Measurements from ENCODE around the gene BLID.

DNA sequence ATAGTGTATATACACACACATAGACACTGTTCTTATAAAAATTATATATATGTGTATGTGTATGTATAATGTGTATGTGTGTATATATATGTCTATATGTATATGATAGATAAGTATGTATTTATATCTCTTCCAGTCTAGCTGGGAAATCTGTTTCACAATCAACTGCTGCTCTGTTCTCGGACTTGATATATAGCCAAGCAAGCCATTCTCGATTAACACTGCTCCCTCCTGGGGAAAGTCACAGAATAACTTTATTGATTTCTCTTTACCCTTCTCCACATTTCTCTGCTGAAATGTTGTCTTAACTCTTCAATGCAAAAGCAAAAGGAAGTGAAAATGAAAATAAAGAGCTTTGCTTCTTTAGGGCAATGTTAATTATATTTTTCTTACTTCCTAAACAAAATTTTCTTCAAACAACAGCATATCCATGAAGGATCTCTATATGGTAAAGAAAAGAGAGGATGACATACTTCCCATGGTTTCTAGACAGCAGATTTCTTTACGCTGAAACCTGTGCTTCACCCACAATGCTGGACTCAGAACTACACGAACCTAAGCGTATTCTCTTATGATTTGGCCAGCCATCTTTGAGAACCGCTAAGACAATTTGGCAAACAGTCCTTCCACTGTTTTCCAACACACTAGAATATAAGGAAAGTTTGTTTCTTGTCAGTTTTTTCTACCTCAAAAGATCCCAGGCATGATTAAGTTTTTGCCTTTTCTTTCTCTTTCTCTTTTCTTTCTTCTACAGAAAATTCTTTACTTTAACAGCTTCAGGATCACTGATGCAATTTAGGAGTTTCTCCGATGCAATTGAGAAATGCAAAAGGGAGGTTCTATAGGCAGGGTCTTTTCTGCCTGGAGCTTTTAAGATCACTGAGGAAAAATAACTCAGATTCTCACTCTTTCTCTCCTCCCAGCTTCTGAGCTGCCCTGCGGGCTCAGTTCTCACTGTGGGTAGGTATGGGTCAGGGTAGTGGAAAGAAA, 1.9 kb downstream of the BLID start:
- TF ChIP-seq TCF7L2 (IDR thresholded peaks at IDR 0.05; ENCODE audit: borderline replicate concordance, low read depth, low read length) (no peak), ZNF416 (tag by site-specific recombination; IDR thresholded peaks at IDR 0.05) (no peak), ZNF701 (tag by site-specific recombination; IDR thresholded peaks at IDR 0.05) (no peak), ZNF426 (tag by site-specific recombination; IDR thresholded peaks at IDR 0.05) (no peak)
- TF ChIP-seq, protein P1, sequence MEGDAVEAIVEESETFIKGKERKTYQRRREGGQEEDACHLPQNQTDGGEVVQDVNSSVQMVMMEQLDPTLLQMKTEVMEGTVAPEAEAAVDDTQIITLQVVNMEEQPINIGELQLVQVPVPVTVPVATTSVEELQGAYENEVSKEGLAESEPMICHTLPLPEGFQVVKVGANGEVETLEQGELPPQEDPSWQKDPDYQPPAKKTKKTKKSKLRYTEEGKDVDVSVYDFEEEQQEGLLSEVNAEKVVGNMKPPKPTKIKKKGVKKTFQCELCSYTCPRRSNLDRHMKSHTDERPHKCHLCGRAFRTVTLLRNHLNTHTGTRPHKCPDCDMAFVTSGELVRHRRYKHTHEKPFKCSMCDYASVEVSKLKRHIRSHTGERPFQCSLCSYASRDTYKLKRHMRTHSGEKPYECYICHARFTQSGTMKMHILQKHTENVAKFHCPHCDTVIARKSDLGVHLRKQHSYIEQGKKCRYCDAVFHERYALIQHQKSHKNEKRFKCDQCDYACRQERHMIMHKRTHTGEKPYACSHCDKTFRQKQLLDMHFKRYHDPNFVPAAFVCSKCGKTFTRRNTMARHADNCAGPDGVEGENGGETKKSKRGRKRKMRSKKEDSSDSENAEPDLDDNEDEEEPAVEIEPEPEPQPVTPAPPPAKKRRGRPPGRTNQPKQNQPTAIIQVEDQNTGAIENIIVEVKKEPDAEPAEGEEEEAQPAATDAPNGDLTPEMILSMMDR (tag by site-specific recombination; IDR thresholded peaks at IDR 0.05), result no peak
